Measurements from ENCODE around the gene OGFRL1. TPM values are rescaled to one million over a fixed set of nuclear protein-coding genes. Genes with fewer than 3 reads are reported as not detected.

The OGFRL1 gene
- 26.9 TPM for total RNA-seq
- long read RNA-seq, full-length matches to known transcripts: 11 of 46 reads
- long read RNA-seq, partial matches to known transcripts: 2 of 46 reads
- long read RNA-seq, other reads (novel, unspliced or antisense): 33 of 46 reads

DNA sequence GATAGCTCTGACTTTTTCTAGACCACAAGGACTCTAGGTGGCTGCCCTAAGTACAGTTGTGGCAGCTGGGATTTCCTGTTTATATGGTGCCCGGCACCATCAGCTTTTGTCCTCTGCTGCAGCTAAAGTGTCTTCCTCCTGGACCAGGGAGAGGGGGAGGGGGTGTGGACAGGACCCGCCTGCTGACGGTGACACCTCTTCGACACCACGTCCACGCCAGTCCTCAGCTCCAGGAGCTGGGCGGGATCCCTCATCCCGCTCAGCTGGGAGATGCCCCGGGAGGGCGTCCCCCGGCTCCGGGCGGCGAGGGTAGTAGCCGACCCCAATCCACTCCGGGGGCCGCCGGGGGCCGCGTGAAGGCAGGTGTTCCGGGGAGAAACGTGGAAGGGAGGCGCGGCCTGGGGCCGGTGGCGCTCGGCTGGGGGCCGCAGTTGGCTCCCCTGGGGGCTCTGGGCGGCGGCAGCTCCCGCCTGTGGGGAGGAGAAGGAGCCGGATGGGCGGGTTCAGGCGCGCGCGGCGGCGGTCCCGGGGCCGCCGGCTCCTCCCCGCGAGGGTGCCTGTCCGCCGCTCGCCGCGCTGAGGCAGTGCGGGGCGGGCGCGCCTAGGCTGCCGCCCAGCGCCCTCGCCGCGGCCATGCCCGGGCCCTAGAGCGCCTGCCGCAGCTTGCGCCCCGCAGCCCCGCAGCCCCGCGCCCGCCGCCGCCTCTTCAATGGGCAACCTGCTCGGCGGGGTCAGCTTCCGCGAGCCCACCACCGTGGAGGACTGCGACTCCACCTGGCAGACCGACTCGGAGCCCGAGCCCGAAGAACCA, at the start of gene OGFRL1:
OGFRL1 (plus strand) TSS at position 584 of the 811 bp plus-strand sequence; CDS start at position 710, 126 bp downstream.
- H3K27me3 ChIP-seq (ENCODE audit: low read depth): no peaks in the 10 kb centered on the region
- H3K4me1 ChIP-seq: peaks cover 36% of the 10 kb centered on the region
- intact Hi-C loops (cut with DNase I): no loop called here
- peak; percentile 97 to 98 for ATAC-seq
- H3K4me3 ChIP-seq: peak within 1 kb of the TSS; percentile 71
- DNase-seq: peak; percentile 84
- H3K9me3 ChIP-seq: no peaks in the 10 kb centered on the region
- peak within 1 kb of the TSS; percentile 88 for H3K27ac ChIP-seq
- no peak for TF ChIP-seq CTCF (IDR thresholded peaks at IDR 0.05)
- no peaks in the 10 kb centered on the region for H3K36me3 ChIP-seq

GRCh38 chr6:71239694-71240093, 48.9 kb upstream of the OGFRL1 start:
- Histone ChIP-seq H3K36me3 (no peaks in the 10 kb centered on the region), H3K4me1 (no peaks in the 10 kb centered on the region), H3K27me3 (ENCODE audit: low read depth) (no peaks in the 10 kb centered on the region), H3K4me3 (no peak overlapping the region), H3K27ac (no peak overlapping the region), H3K9me3 (no peaks in the 10 kb centered on the region)
- TF ChIP-seq CTCF (IDR thresholded peaks at IDR 0.05): no peak
- no peak for ATAC-seq
- no peak for DNase-seq
- intact Hi-C loops (cut with DNase I): no loop called here

GRCh38 chr6:71245265-71246049, 43.2 kb upstream of the OGFRL1 start:
- no peaks in the 10 kb centered on the region for H3K36me3 ChIP-seq
- peaks cover 20% of the 10 kb centered on the region for H3K4me1 ChIP-seq
- H3K9me3 ChIP-seq: no peaks in the 10 kb centered on the region
- intact Hi-C loops (cut with DNase I): no loop called here
- H3K4me3 ChIP-seq: no peak overlapping the region
- H3K27me3 ChIP-seq (ENCODE audit: low read depth): no peaks in the 10 kb centered on the region
- TF ChIP-seq CTCF (IDR thresholded peaks at IDR 0.05): no peak
- H3K27ac ChIP-seq: no peak overlapping the region
- ATAC-seq (no peak), DNase-seq (no peak)

DNA sequence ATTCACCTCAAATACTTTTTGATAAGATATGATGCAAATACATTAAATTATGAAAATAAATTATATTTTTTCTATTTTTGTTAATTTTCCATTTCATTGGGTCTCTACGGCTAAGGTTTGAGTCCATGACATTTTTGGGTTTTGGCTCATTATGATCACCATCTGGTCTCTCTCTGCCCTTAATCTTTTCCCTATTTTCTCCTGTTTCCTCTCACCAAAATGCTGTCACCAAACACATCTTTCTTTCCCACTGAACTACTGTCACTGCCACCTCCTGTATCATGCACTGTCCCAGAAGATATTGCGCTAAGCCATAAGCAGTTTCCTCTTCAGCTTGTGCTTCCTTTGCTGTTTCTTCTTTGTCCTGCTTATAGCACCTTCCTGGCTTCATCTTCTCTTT, 42.0 kb upstream of the OGFRL1 start:
- Histone ChIP-seq H3K27me3 (ENCODE audit: low read depth) (no peaks in the 10 kb centered on the region), H3K4me1 (peaks cover 32% of the 10 kb centered on the region), H3K4me3 (no peak overlapping the region), H3K36me3 (no peaks in the 10 kb centered on the region), H3K9me3 (no peaks in the 10 kb centered on the region), H3K27ac (no peak overlapping the region)
- DNase-seq (no peak), ATAC-seq (no peak)
- TF ChIP-seq CTCF (IDR thresholded peaks at IDR 0.05): no peak
- intact Hi-C loops (cut with DNase I): no loop called here

DNA sequence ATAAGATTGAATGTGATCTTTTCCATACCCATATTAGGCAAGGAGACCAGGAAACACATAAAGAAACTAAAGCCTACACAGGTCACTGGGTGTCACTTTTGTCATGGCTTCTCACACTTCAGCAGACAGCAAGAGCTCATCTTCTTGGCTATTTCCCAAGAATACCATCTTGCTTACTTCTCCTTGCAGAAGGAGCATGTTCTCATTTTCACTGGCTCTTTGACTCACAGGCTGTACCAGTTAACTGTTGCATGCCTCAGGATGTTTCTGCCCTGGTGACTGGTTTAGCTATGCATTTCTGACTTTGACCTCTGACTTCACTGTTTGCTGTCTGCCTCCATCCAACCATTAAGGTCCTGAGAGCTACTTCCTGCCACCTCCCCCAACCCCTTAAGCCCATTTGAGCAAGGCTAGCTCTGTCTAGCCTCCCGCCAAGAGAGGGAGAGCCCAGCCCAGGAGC, 40.3 kb upstream of the OGFRL1 start:
- ATAC-seq: peak; percentile 68 to 83
- Histone ChIP-seq H3K27me3 (ENCODE audit: low read depth) (no peaks in the 10 kb centered on the region), H3K27ac (no peak overlapping the region), H3K9me3 (no peaks in the 10 kb centered on the region), H3K4me3 (no peak overlapping the region), H3K4me1 (peaks cover 33% of the 10 kb centered on the region), H3K36me3 (no peaks in the 10 kb centered on the region)
- TF ChIP-seq CTCF (IDR thresholded peaks at IDR 0.05): no peak
- intact Hi-C loops (cut with DNase I): no loop called here
- DNase-seq: no peak
